GM18519 (cell line): Measurements from ENCODE around the gene GSS.

Source experiments
- ATAC-seq: cut with Tn5 transposase; IDR thresholded peaks from one replicate; pipeline ENCODE4 v1.9.1; 2021; ENCODE audit warnings: mild to moderate bottlenecking, moderate library complexity; ENCODE audit not compliant: unreplicated experiment, low FRiP score

The GSS gene

GRCh38 chr20:34979366-34980153 lies 24.0 kb upstream of the GSS start:
- no peak for ATAC-seq

GRCh38 chr20:34978092-34978744 lies 22.6 kb upstream of the GSS start:
- no peak for ATAC-seq

- ATAC-seq = no peak
Measured at GRCh38 chr20:34977365-34978091, 21.9 kb upstream of the GSS start.

DNA sequence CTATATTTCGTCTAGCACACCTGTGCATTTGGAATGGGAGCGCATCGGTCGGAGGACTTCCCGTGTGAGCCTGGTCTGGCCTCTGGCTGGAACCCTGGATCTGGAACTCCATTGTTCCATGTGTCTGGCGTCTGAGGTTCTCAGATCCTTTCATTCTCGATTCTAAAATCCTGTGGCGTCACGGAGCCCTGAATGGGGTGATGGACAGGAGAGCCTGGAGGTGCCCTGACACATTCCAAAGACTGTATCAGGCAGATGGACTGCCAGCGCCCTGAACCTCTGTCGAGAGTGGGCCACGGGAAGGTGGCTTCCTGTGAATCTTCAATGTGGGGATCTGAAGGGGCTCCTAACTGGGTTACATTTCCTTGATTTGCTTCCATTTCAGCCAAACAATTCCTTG lies 20.7 kb upstream of the GSS start:
- no peak for ATAC-seq

DNA sequence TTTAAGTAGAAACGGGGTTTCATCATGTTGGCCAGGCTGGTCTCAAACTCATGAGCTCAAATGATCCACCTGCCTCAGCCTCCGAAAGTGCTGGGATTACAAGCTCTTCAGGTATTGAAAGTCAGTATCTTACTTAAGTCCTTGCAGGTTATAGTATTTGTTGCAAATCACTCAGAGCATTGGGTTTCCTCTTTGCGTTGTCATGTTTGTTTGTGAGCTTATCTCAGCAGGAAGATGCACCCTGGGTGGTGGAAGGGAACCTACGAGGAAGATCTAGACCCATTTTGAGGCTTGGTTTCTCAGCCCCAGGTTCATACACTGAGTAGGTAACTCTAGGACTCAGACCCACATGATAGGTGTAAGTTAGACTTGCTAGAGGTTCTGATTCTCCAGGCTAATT lies 18.6 kb upstream of the GSS start:
- no peak for ATAC-seq

DNA sequence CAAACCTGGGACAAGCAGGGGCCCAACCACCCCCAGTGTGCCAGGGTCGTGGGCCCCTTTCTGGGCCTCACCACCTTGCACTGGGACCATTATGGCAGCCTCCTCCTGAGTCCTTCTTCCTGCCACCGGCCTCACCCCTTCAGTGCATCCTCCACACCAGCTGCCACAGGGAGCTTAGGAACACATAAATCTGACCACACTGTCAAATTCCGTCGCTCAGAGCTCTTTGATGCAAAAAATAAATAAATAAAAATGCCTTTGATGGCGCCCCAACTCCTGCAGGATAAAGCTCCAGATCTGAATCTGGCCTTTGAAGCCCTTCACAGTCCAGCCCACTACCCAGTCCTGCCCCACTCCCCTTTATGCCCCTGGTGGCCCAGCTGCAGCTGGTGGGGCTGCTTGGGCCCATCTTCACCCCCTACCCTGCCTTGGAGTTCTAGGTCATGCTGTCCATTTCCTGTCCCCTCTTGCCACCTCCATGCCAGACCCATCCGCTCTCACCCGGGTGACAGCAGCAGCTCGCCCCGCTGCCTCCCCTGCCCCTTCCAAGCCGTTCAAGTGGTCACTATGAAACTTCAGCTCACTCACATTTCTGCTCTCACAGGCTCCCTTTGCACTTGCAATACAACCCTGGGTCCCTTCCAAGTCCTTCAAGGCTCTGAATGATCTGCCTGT lies 16.1 kb upstream of the GSS start:
- ATAC-seq = no peak

GRCh38 chr20:34970846-34971560 lies 15.4 kb upstream of the GSS start:
- ATAC-seq = no peak

DNA sequence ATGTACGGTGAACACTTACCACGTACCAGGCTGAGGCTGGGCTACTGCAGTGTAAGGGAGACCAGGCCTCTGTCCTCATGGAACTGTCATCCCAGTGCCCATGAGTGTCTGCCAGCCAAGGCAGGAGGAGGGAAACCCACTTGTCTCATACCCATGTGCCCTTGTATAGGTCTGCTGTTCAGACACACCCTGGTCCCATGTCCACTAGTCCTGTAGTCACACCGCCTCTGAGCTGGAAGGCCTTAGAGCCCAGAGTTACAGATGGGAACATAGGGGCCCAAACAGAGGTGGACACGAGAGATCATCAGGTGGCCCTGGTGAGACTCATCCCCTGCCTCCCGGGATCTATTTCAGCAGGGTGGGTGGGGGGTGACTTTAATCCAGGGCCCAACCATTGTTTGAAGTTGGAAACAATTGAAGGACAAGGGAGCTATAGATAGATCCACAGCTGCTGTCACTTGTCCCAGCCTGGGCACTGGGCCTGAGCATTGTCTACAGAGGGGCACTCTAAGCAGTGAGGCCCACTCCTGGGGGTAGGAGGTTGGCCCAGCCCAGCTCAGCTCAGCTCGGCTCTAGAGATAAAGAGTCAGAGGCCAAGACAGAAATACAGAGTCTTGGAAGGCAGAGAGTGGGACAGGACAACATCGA lies 14.7 kb upstream of the GSS start:
- ATAC-seq = no peak

GRCh38 chr20:34968042-34968775 lies 12.6 kb upstream of the GSS start:
- ATAC-seq = no peak

GRCh38 chr20:34967421-34967820 lies 11.8 kb upstream of the GSS start:
- ATAC-seq = no peak

DNA sequence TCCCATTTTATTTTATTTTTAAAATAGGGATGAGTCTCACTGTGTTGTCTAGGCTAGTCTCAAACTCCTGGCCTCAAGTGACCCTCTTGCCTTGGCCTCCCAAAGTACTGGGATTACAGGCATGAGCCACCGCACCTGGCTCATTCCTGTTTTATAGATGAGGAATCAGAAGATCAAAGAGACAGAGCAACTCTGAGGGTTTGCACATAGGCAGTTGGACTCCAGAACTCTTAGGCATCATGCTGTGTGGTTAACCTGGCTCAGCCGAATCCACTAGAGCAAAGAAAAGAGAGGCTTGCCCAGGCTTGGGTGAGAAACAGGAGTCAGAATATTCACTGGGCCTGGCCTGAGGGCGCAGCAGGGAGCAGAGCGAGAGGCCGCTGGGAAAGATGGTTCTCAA lies 9.4 kb upstream of the GSS start:
- ATAC-seq = no peak

- ATAC-seq = no peak
Measured at GRCh38 chr20:34964486-34964885, 8.9 kb upstream of the GSS start.

DNA sequence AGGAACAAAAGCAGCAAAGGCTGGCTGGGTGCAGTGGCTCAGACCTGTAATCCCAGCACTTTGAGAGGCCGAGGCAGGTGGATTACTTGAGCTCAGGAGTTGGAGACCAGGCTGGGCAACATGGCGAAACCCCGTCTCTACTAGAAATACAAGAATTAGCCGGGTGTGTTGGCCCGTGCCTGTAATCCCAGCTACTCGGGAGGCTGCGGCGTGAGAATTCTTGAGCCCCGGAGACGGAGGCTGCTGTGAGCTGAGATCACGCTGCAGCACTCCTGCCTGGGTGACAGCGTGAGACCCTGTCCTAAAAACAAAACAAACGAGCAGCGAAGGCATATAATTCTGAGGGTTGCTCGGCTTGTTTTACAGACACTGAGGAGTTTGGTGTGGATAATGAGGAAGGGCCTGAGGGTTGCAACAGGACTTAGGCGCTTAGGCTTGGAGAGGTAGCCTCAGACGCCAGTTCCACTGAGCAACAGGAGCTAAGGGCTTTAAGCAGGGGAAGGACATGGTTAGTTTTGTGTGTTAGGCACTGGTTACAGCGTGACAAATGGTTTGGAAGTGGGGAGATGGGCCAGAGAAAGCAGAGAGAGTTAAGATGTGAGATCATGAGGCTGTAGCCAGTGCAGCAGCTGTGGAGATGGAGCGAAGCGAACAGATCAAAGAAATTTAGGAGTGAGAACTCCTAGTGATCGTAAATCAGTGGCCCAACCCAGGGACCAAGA lies 1.3 kb upstream of the GSS start:
- ATAC-seq = no peak

GRCh38 chr20:34956041-34956458 lies 444 bp upstream of the GSS start:
- ATAC-seq = no peak

DNA sequence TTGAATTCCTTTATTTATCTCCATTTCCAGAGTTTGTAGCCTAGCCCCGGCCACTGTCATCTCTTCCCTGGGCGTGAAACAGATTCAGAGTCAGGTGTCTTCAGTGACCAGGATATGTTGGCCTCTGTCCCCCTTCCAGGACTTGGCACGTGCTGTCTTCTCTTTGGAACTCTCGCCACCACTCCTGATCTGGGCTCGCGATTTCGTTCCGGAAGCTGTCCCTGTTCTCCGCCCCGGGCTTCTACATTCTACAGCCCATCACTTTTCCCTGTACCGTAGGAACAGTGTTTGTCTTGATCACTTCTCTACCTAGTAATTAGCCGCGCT lies 739 bp downstream of the GSS start:
- ATAC-seq = no peak

GRCh38 chr20:34953960-34954359 lies 1.6 kb downstream of the GSS start:
- no peak for ATAC-seq

DNA sequence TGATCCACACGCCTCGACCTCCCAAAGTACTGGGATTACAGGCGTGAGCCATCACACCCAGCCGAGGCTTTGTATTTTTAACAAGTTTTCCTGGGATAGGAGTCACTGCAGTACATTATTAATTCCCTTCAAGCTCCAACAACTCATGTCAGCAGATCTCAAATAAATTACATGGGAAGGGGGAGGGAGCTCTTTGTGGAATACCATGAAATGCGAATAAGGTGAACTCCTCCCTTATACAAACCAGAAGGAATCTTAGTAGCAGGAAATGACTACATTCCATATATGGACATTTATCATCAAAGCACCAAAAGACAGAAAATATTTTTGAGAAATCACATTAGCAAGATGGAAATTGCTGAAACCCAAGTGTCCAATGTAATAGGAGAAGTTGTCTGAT lies 2.9 kb downstream of the GSS start:
- no peak for ATAC-seq

GRCh38 chr20:34951652-34952051 lies 4.0 kb downstream of the GSS start:
- no peak for ATAC-seq

- no peak for ATAC-seq
Measured at GRCh38 chr20:34951252-34951651, 4.4 kb downstream of the GSS start.
